ENCODE results near the gene ZNF687. TPM values are rescaled to one million over a fixed set of nuclear protein-coding genes. Genes with fewer than 3 reads are reported as not detected.
A peak's percentile ranks its signal among the peaks of the same experiment; 100 is the strongest.

ZNF687 gene
- total RNA-seq, 1 experiment from 2014 or later: 34.3 TPM

GRCh38 chr1:151311589-151312331, 29.7 kb downstream of the ZNF687 start (continued):
- TF ChIP-seq, protein P1, sequence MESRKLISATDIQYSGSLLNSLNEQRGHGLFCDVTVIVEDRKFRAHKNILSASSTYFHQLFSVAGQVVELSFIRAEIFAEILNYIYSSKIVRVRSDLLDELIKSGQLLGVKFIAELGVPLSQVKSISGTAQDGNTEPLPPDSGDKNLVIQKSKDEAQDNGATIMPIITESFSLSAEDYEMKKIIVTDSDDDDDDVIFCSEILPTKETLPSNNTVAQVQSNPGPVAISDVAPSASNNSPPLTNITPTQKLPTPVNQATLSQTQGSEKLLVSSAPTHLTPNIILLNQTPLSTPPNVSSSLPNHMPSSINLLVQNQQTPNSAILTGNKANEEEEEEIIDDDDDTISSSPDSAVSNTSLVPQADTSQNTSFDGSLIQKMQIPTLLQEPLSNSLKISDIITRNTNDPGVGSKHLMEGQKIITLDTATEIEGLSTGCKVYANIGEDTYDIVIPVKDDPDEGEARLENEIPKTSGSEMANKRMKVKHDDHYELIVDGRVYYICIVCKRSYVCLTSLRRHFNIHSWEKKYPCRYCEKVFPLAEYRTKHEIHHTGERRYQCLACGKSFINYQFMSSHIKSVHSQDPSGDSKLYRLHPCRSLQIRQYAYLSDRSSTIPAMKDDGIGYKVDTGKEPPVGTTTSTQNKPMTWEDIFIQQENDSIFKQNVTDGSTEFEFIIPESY (IDR thresholded peaks at IDR 0.05; ENCODE audit: extremely low read depth, insufficient replicate concordance, low read length): peak; percentile 48
- no peak for TF ChIP-seq ELF1 (IDR thresholded peaks at IDR 0.05; ENCODE audit: borderline replicate concordance, low read depth)
- TF ChIP-seq JUND (IDR thresholded peaks at IDR 0.05): peak; percentile 99

DNA sequence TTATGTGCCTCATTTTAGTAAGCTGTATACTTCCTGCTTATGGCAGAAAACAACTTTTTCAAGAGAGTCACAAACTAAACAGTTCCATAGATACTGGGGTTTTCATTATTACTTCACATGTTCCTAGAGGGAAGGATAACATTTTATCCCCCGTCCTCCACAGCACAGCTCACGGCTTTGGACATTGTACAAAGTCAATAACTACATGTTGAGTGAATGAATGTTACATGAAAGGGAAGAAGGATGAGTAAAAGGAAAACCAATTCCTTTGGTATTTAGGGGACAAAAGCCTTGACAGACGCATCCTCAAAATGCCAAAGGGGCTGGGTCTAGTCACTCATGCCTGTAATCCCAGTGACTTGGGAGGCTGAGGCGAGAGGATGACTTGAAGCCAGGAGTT, 30.3 kb downstream of the ZNF687 start:
- peaks cover 16 to 34% of the 10 kb centered on the region in 2 experiments for H3K4me1 ChIP-seq (ENCODE audit: control insufficient read depth in 1 of 2, insufficient read depth in 2 of 2, low read length in 2 of 2)
- H3K4me3 ChIP-seq (replicated peaks in 1 of 2; ENCODE audit: low read depth in 1 of 2, low read length in 2 of 2): no peak overlapping the region
- TF ChIP-seq CEBPB (IDR thresholded peaks at IDR 0.05; ENCODE audit: low read depth) (no peak), EZH2phosphoT487 (IDR thresholded peaks at IDR 0.05; ENCODE audit: borderline replicate concordance) (no peak), TCF7L2 (IDR thresholded peaks at IDR 0.05; ENCODE audit: borderline replicate concordance, extremely low read depth, insufficient read depth, insufficient read length) (no peak)
- TF ChIP-seq, protein P1 (IDR thresholded peaks at IDR 0.05; ENCODE audit: extremely low read depth, insufficient replicate concordance, low read length): no peak
- TF ChIP-seq, protein P2, sequence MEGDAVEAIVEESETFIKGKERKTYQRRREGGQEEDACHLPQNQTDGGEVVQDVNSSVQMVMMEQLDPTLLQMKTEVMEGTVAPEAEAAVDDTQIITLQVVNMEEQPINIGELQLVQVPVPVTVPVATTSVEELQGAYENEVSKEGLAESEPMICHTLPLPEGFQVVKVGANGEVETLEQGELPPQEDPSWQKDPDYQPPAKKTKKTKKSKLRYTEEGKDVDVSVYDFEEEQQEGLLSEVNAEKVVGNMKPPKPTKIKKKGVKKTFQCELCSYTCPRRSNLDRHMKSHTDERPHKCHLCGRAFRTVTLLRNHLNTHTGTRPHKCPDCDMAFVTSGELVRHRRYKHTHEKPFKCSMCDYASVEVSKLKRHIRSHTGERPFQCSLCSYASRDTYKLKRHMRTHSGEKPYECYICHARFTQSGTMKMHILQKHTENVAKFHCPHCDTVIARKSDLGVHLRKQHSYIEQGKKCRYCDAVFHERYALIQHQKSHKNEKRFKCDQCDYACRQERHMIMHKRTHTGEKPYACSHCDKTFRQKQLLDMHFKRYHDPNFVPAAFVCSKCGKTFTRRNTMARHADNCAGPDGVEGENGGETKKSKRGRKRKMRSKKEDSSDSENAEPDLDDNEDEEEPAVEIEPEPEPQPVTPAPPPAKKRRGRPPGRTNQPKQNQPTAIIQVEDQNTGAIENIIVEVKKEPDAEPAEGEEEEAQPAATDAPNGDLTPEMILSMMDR (IDR thresholded peaks at IDR 0.05 in 2 of 3, conservative IDR thresholded peaks at IDR 0.05 in 1 of 3; ENCODE audit: borderline replicate concordance in 1 of 3, insufficient read depth in 1 of 3, low read depth in 2 of 3, low read length in 2 of 3): no peak
- H3K27me3 ChIP-seq (ENCODE audit: insufficient read depth, low read length): no peaks in the 10 kb centered on the region
- ChIA-PET CTCF (interaction anchor here (1.0 to 4.8 kb wide), 4 partner anchors 12 to 524 kb away, joined by 3 to 33 read pairs (median 15); partner anchors contain the start of gene PI4KB), POLR2A (interaction anchor here (1.2 to 3.0 kb wide), 3 partner anchors 9 to 28 kb away, joined by 4 to 18 read pairs (median 4); partner anchors contain the start of gene PI4KB), RAD21 (ENCODE audit: low non-redundant PET in 1 of 2, low total read pairs in 2 of 2, uncharacterized antibody in 2 of 2, unreplicated experiment in 2 of 2) (interaction anchor here in 1 of 2 experiments (1.8 kb wide), 1 partner anchor 28 kb away, joined by 4 read pairs; no protein-coding TSS in a partner anchor)
- H3K4me2 ChIP-seq (ENCODE audit: low read length): peak overlapping the region; percentile 53
- H2AFZ ChIP-seq (ENCODE audit: low read depth, low read length, poor library complexity, severe bottlenecking): no peak overlapping the region
- peaks cover 3% of the 10 kb centered on the region; the same call in 1 of the 2 replicates for H3K79me2 ChIP-seq (ENCODE audit: insufficient read depth, low read length)
- no peaks in the 10 kb centered on the region for H4K20me1 ChIP-seq (ENCODE audit: insufficient read depth)
- no peaks in the 10 kb centered on the region for H3K9me3 ChIP-seq (ENCODE audit: control insufficient read depth in 1 of 2, insufficient read depth in 1 of 2, low read depth in 1 of 2, low read length in 2 of 2)
- no peaks in the 10 kb centered on the region for H3K9me2 ChIP-seq (ENCODE audit: insufficient read depth)
- intact Hi-C loops (cut with micrococcal nuclease): no loop called here
- no peak for DNase-seq (ENCODE audit: low read depth, low spot score)
- no peak for ATAC-seq
- peak overlapping the region; percentile 48; the same call in 1 of the 2 replicates for H3K27ac ChIP-seq (ENCODE audit: low read depth, low read length)
- H3K36me3 ChIP-seq (ENCODE audit: control insufficient read depth in 1 of 2, insufficient read depth in 2 of 2, low read length in 2 of 2): peaks cover 1 to 9% of the 10 kb centered on the region in 2 experiments; a peak in 2 of 4 replicates
- no TSS peak for BruUV-seq (replicated peaks)
- H3K9ac ChIP-seq (ENCODE audit: low read length): peak overlapping the region; percentile 31; the same call in 1 of the 2 replicates

All from HCT116 (cell line).